Measurements from ENCODE around the gene NRXN3. TPM values are rescaled to one million over a fixed set of nuclear protein-coding genes. Genes with fewer than 3 reads are reported as not detected.

The NRXN3 gene
- total and polyA plus RNA-seq, 2 of the 4 experiments (the other 2 are of a cell fraction) = 4.8 to 25.1 TPM

DNA sequence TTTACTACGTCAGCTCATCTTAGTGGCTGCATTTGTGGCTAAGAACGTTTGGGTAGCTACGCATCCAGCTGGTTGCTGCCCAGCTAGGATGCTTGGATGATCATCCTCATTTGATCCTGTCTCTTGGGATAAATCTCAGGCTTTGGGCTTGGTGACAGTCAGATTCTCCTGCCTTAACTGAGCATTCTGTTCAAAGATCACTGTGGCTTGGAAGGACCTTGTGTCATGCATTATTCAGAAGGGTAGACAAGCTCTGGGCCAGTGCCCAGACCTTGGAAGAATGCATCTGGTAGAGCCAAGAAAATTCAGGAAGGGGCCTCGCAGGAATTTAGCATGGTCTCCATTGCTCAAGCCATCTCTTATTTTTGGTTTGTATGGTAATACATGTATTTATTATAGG, 188.4 kb downstream of the NRXN3 start:
- no peak overlapping the region for H3K9ac ChIP-seq (ENCODE audit: low read depth, low read length)
- H4K91ac ChIP-seq (ENCODE audit: insufficient read depth, low read depth, low read length) = no peak overlapping the region
- H3K27ac ChIP-seq (ENCODE audit: insufficient read depth, low read length) = no peak overlapping the region
- H4K20me1 ChIP-seq (ENCODE audit: insufficient read depth, low read length) = no peaks in the 10 kb centered on the region
- no peak overlapping the region for H4K5ac ChIP-seq (ENCODE audit: low read depth, low read length)
- no peaks in the 10 kb centered on the region for H3K4me1 ChIP-seq (ENCODE audit: control insufficient read depth, insufficient read depth, low read length)
- dilution Hi-C loops (cut with HindIII; ENCODE audit: low sequenced_read_pairs, unreplicated experiment) (no loop called here), in situ Hi-C loops (cut with MboI; ENCODE audit: low sequenced_read_pairs) (no loop called here), intact Hi-C loops (cut with micrococcal nuclease) (no loop called here)
- no peak overlapping the region for H3K56ac ChIP-seq (ENCODE audit: extremely low read depth, insufficient read depth, low read length)
- no peak overlapping the region for H3K14ac ChIP-seq (replicated peaks; ENCODE audit: low read depth, low read length)
- no peaks in the 10 kb centered on the region for H3K79me1 ChIP-seq (ENCODE audit: low read depth in 1 of 2, low read length in 2 of 2)
- POLR2A ChIA-PET (ENCODE audit: unreplicated experiment) = no interaction called here
- H3K9me3 ChIP-seq (ENCODE audit: control insufficient read depth, insufficient read depth, low read length) = peaks cover 16% of the 10 kb centered on the region
- no peak overlapping the region for H2BK5ac ChIP-seq (ENCODE audit: low read depth, low read length, poor library complexity, severe bottlenecking)
- no peaks in the 10 kb centered on the region for H3K27me3 ChIP-seq (ENCODE audit: control insufficient read depth, insufficient read depth, low read length)
- H2BK20ac ChIP-seq (ENCODE audit: low read depth, low read length) = no peak overlapping the region
- ATAC-seq (ENCODE audit: low read depth) = no peak
- H3K4me3 ChIP-seq (ENCODE audit: insufficient read depth, low read depth, low read length) = no peak overlapping the region
- TF ChIP-seq, protein P1, sequence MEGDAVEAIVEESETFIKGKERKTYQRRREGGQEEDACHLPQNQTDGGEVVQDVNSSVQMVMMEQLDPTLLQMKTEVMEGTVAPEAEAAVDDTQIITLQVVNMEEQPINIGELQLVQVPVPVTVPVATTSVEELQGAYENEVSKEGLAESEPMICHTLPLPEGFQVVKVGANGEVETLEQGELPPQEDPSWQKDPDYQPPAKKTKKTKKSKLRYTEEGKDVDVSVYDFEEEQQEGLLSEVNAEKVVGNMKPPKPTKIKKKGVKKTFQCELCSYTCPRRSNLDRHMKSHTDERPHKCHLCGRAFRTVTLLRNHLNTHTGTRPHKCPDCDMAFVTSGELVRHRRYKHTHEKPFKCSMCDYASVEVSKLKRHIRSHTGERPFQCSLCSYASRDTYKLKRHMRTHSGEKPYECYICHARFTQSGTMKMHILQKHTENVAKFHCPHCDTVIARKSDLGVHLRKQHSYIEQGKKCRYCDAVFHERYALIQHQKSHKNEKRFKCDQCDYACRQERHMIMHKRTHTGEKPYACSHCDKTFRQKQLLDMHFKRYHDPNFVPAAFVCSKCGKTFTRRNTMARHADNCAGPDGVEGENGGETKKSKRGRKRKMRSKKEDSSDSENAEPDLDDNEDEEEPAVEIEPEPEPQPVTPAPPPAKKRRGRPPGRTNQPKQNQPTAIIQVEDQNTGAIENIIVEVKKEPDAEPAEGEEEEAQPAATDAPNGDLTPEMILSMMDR (conservative IDR thresholded peaks at IDR 0.05; ENCODE audit: low read depth, low read length) = no peak
- TF ChIP-seq POLR2A (IDR thresholded peaks at IDR 0.05; ENCODE audit: low read depth, low read length) (no peak), RAD21 (IDR thresholded peaks at IDR 0.05; ENCODE audit: low read length) (no peak), RFX5 (IDR thresholded peaks at IDR 0.05; ENCODE audit: low read depth, low read length) (no peak), MAFK (IDR thresholded peaks at IDR 0.05; ENCODE audit: low read depth, low read length) (no peak), BHLHE40 (IDR thresholded peaks at IDR 0.05; ENCODE audit: low read depth, low read length) (no peak), CHD1 (IDR thresholded peaks at IDR 0.05; ENCODE audit: low read depth, low read length) (no peak), NFE2L2 (IDR thresholded peaks at IDR 0.05; ENCODE audit: low read depth, low read length) (no peak), MAZ (IDR thresholded peaks at IDR 0.05; ENCODE audit: borderline replicate concordance, low read depth, low read length) (no peak), SMC3 (IDR thresholded peaks at IDR 0.05; ENCODE audit: low read depth, low read length) (no peak)
- TF ChIP-seq, protein P2, sequence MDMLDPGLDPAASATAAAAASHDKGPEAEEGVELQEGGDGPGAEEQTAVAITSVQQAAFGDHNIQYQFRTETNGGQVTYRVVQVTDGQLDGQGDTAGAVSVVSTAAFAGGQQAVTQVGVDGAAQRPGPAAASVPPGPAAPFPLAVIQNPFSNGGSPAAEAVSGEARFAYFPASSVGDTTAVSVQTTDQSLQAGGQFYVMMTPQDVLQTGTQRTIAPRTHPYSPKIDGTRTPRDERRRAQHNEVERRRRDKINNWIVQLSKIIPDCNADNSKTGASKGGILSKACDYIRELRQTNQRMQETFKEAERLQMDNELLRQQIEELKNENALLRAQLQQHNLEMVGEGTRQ (IDR thresholded peaks at IDR 0.05; ENCODE audit: low read depth, low read length) = no peak
- no peaks in the 10 kb centered on the region for H3K36me3 ChIP-seq (ENCODE audit: control insufficient read depth, insufficient read depth, low read length)
- no peak overlapping the region for H3K4ac ChIP-seq (ENCODE audit: low read depth, low read length)
- no peak overlapping the region for H2BK15ac ChIP-seq (ENCODE audit: low read depth, low read length)
- no TSS peak for BruUV-seq (replicated peaks)
- CTCF ChIA-PET = no interaction called here
- H2AK5ac ChIP-seq (ENCODE audit: low read depth, low read length) = no peak overlapping the region
- no peak overlapping the region for H4K8ac ChIP-seq (ENCODE audit: low read depth in 2 of 2, low read length in 2 of 2)
- no peak overlapping the region for H3K4me2 ChIP-seq (ENCODE audit: low read depth, low read length)
- no peak overlapping the region for H2AK9ac ChIP-seq (replicated peaks; ENCODE audit: low read depth, low read length, poor library complexity)
- no peaks in the 10 kb centered on the region for H3K9me1 ChIP-seq (ENCODE audit: insufficient read depth, low read length)
- no peak overlapping the region for H3K23ac ChIP-seq (ENCODE audit: low read depth, low read length)
- H2BK120ac ChIP-seq (ENCODE audit: low read depth, low read length) = no peak overlapping the region
- H3K18ac ChIP-seq (ENCODE audit: low read depth, low read length) = no peak overlapping the region
- DNase-seq = no peak
- no peak overlapping the region for H2AFZ ChIP-seq (replicated peaks; ENCODE audit: low read length, poor library complexity)
- WGBS, 2 experiments (ENCODE audit: extremely low coverage in 2 of 2, insufficient read length in 1 of 2) = no CpG with 5 or more reads among the region's 4 CpGs

Data from IMR-90 (cell line).